ENCODE measurements around the gene NCCRP1. TPM values are rescaled to one million over a fixed set of nuclear protein-coding genes. Genes with fewer than 3 reads are reported as not detected.

The NCCRP1 gene
- total RNA-seq, 2 donors from 2014 or later = not detected

GRCh38 chr19:39156326-39157230 lies 40.2 kb upstream of the NCCRP1 start:
- H3K9me3 ChIP-seq = no peaks in the 10 kb centered on the region
- intact Hi-C loops (cut with DNase I) = no loop called here
- H3K27me3 ChIP-seq = no peaks in the 10 kb centered on the region
- DNase-seq = peak; percentile 50
- no peak overlapping the region for H3K9ac ChIP-seq (ENCODE audit: low read depth in 2 of 2, low read length in 2 of 2)
- H3K27ac ChIP-seq = no peak overlapping the region
- TF ChIP-seq CTCF (IDR thresholded peaks at IDR 0.05) = no peak
- H3K4me1 ChIP-seq = peaks cover 27% of the 10 kb centered on the region
- no peak overlapping the region for H3K4me3 ChIP-seq
- no peaks in the 10 kb centered on the region for H3K36me3 ChIP-seq

- Histone ChIP-seq H3K4me3 (no peak overlapping the region), H3K9me3 (no peaks in the 10 kb centered on the region), H3K27ac (no peak overlapping the region), H3K27me3 (no peaks in the 10 kb centered on the region), H3K36me3 (no peaks in the 10 kb centered on the region), H3K9ac (ENCODE audit: low read depth in 2 of 2, low read length in 2 of 2) (no peak overlapping the region), H3K4me1 (peaks cover 27% of the 10 kb centered on the region)
- intact Hi-C loops (cut with DNase I) = no loop called here
- no peak for DNase-seq
- no peak for TF ChIP-seq CTCF (IDR thresholded peaks at IDR 0.05)
These were observed 39.3 kb upstream of the NCCRP1 start for GRCh38 chr19:39157275-39157996.

- intact Hi-C loops (cut with DNase I) = no loop called here
- Histone ChIP-seq H3K4me3 (no peak overlapping the region), H3K27me3 (no peaks in the 10 kb centered on the region), H3K9ac (ENCODE audit: low read depth in 2 of 2, low read length in 2 of 2) (no peak overlapping the region), H3K36me3 (no peaks in the 10 kb centered on the region), H3K4me1 (peaks cover 27% of the 10 kb centered on the region), H3K9me3 (no peaks in the 10 kb centered on the region), H3K27ac (no peak overlapping the region)
- DNase-seq = no peak
- no peak for TF ChIP-seq CTCF (IDR thresholded peaks at IDR 0.05)
These were observed 38.8 kb upstream of the NCCRP1 start for GRCh38 chr19:39157997-39158389.

- peaks cover 27% of the 10 kb centered on the region for H3K4me1 ChIP-seq
- H3K9ac ChIP-seq (ENCODE audit: low read depth in 2 of 2, low read length in 2 of 2) = no peak overlapping the region
- no peaks in the 10 kb centered on the region for H3K36me3 ChIP-seq
- intact Hi-C loops (cut with DNase I) = no loop called here
- TF ChIP-seq CTCF (IDR thresholded peaks at IDR 0.05) = no peak
- H3K27ac ChIP-seq = no peak overlapping the region
- H3K4me3 ChIP-seq = no peak overlapping the region
- no peaks in the 10 kb centered on the region for H3K27me3 ChIP-seq
- no peaks in the 10 kb centered on the region for H3K9me3 ChIP-seq
- DNase-seq = no peak
These were observed 38.0 kb upstream of the NCCRP1 start for GRCh38 chr19:39158646-39159260.

GRCh38 chr19:39160523-39160861 lies 36.3 kb upstream of the NCCRP1 start:
- no peak overlapping the region for H3K27ac ChIP-seq
- H3K9ac ChIP-seq (ENCODE audit: low read depth in 2 of 2, low read length in 2 of 2) = no peak overlapping the region
- no peak for DNase-seq

More at GRCh38 chr19:39160523-39160861, 36.3 kb upstream of the NCCRP1 start:
- Histone ChIP-seq H3K27me3 (no peaks in the 10 kb centered on the region), H3K36me3 (no peaks in the 10 kb centered on the region), H3K4me3 (no peak overlapping the region), H3K4me1 (peaks cover 13% of the 10 kb centered on the region), H3K9me3 (no peaks in the 10 kb centered on the region)
- TF ChIP-seq CTCF (IDR thresholded peaks at IDR 0.05) = no peak
- intact Hi-C loops (cut with DNase I) = no loop called here

Measured in colonic mucosa (tissue), 4 donors.